ENCODE measurements around the gene CERS6.
A peak's percentile ranks its signal among the peaks of the same experiment; 100 is the strongest.
"Not testable (repeated sequence)": the region's sequence is repeated elsewhere in the genome, so short reads cannot be mapped to it uniquely, and the experiment has no call there.

The CERS6 gene

DNA sequence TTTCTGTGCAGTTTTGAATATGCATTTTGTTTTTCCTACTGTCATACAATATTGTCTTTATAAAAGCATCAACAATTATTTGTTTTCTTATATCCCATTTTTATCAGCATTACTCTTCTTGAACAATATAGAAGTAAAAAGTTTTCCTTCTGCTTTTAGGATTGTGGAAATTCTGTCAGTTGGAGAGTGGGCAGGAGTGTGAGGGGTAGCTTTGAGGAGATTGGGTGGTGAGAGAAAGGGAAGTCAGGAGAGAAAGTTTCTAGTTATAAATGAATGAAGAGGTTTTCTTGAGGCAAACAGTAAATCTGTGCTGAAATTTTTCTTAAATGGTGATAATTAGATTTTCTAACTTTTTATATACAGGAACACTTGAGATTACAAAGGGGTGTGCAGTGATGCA is 194.7 kb downstream of the CERS6 start:
- DNase-seq: no peak

DNA sequence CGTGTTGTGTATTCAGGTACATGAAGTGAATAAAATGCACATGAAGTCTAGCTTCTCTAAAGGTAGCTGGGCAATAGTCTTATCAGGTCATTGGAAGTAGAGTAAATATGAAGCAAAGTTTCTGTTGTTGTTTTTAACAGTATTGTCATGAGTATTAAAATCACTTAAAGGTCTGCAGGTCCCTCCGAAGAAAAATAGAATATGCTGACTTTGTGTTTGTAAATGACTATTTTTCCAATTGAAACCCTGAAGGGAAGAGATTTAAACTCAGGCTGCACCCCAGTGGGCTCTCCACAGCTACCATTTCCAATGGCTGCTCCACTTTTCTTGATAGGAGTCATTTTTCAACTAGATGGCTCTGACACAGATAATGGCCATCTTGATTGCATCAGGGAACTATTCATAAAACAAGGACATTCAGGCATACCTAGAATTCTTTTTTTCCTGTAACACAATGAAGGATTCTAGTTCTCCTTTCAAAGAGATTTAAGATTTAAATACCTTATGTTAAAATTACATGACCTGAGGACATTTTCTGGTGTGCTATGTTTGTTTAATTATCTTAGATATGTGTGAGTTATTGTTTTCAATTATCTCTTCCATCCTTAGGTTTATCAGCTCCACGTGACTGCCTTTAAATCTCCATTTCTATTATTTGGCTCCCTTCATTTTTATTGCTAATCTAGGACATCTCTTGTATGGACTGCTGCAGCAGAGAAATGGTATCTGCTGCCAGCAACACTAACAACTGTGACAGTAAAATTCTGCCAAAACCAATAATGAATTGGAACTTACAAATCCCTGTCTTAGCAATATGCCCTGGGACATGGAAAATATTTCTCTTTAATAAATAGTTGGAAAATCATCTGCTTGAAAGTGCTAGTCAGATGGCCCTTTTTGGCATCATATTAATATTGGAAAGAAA is 197.2 kb downstream of the CERS6 start:
- DNase-seq: no peak

DNA sequence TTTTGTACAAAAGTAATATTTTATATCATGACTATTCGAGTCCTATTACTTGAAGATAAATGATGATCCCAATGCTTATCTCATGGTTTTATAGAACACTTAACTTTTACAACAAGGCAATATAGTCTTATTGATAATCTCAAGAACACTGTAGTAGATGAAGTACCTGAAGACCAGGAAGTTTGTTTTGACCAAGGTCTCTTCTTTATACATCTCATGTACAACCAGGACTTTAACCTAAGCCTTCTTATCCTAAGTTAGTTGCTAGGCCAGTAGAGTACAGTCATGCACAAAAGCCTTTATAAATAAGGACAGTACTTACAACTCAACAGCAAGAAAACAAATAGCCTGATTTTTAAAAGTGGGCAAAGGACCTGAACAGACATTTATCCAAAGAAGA is 198.6 kb downstream of the CERS6 start:
- DNase-seq: no peak

DNA sequence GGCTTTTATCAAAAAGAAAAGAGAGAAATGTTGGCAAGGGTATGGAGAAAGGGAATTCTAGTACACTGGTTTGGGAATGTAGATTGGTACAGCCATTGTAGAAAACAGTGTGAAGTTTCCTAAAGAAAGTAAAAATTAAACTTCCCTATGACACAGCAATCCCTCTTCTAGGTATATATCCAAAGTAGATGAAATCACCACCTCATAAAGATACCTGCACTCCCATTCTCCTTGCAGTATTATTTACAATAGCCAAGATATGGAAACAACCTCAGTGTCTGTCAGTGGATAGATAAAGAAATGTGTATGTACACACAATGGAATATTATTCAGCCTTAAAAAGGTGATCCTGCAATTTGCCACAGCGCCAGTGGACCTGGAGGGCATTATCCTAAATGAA is 199.1 kb downstream of the CERS6 start:
- no peak for DNase-seq

DNA sequence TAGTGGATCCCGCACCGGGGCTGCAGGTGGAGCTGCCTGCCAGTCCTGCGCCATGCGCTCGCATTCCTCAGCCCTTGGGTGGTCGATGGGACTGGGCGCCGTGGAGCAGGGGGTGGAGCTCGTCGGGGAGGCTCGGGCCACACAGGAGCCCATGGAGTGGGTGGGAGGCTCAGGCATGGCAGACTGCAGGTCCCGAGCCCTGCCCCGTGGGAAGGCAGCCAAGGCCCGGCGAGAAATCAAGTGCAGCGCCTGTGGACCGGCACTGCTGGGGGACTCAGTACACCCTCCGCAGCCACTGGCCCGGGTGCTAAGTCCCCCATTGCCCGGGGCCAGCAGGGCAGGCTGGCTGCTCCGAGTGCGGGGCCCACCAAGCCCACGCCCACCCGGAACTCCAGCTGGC is 201.3 kb downstream of the CERS6 start:
- not testable (repeated sequence) for DNase-seq

DNA sequence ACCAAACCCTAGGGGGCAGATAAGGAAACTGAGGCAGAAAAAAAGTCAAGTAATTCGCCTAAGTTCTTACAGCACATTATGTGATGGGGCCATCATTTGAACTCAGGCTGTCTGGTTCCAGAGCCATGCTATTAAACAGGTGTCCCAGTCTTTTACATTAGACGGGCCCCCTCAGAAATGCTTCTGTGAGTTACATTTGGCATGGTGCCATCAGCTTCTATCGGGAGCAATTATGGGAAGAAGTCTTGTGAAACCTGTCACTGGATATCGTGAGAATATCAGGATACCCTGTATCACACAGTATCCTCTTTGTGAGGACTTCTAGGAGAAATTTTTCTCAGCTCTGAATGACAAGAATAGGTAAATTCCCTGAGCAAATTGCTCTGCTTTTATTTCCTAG is 202.6 kb downstream of the CERS6 start:
- DNase-seq: no peak

DNA sequence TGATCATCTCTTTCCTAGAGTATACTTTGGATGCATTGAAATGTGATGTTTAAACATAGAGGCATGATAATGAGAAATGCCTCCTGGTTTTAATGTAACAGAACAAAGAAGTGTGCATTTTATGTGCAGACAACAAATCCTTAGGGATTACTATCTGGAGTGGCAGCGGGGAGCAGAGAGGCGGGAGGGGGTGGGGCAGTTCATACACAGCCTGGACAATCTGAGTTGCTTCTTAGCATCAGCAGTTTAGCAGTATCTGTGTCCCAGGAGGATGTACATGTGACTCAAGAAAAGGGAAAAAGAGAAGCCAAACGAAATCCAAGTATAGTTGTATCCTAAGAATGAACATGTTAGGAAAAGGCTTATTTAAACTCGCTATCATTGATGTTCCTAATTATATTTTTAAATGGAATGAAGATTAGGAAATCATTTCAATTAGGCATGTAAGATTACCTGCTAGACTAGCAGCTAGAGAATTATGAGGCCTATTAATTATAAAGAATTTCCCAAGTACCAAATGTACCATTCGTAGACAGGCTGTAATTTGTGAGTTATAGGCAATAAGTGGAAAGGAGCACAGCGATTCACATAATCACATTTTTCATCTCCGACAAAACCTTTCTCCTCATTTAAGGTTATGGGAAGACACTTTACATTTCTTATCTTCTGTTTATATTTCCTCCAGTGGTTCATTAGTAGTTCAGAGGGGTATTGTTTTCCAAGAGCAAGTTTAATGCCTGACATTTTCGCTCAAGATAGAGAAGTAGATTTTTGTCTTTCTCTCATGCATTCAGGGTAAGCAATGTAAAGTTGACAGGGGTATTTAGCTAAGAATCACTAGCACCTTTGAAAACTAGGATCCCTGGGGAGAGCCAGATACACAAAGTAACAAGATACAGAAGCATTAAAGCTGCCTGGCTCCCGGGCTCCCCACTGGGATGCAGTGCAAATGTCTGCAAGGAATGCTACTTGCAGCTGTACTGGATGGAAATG is 205.1 kb downstream of the CERS6 start:
- DNase-seq: no peak

DNA sequence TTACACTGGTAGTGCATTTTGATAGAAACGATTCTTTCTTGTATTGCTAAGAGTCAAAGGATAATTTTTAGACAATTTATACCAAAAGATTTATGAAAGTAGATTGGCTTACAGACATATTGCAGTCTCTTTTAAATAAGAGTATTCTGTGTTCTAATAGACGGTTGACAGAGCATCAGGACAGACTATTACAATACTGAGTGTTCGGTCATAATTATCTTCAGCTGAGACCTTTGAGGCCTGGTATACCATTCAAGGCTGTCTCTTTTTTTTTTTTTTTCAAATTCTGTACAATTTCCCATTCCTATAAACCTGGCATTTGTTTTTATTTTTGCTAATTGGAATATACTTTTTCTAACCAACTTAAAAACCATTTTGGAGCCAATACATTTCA is 205.8 kb downstream of the CERS6 start:
- no peak for DNase-seq

DNA sequence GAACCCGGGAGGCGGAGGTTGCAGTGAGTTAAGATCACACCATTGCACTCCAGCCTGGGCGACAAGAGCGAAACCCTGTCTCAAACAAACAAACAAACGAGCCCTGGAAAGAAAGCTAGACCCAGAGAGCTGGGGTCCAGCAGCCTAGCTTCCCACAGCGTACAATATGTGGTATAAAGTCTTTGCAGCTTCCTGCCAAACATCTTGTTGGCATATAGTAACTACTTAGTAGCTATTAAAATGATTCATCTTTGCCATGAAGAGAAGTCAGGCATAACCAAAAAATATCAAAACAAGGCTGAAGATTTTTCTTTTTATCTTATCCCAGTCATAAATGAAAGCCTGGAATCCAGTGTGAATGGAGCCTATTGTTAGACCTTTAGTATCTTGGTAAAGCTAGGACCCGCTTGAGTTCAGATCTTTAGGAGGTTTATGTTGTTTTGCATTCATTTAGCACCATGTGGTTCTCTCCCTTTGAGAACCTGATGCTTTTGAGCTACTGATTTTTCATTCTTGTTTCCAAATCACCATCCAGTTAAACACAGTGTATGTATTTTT is 206.7 kb downstream of the CERS6 start:
- DNase-seq: no peak

DNA sequence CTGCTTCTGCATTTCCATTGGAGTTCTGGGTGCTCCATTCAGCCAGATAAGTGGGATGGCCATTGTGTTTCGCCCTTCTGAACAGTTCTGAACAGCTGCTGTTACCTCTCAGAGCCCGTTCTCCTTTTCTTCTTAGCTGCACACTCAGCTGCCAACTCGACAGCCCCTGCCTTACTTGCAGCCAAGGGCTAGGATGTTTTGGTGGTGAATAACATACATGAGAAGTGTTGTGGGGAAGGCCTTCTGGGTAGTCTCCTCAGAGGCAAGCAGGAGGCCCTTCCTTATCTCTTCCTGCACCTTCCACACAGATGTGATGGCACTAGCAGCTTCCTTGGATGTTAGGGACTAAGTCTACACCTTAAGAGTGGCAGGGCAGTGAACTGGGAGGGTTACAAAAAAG is 207.9 kb downstream of the CERS6 start:
- no peak for DNase-seq

DNA sequence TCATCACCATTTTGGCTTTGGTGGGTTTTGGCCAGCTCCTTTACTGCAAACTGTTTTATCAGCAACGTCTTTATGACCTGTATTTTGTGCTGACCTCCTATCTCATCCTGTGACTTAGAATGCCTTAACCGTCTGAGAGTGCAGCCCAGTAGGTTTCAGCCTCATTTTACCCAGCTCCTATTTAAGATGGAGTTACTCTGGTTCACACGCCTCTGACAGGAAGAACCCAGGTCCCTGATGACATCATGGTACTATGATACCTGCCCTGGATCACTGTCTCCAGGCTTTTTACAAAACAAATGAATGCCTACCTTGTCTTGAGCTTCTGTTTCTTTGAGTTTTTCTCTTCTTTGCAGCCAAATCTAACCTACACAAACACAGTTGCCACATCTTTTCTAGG is 208.6 kb downstream of the CERS6 start:
- not testable (repeated sequence) for DNase-seq

DNA sequence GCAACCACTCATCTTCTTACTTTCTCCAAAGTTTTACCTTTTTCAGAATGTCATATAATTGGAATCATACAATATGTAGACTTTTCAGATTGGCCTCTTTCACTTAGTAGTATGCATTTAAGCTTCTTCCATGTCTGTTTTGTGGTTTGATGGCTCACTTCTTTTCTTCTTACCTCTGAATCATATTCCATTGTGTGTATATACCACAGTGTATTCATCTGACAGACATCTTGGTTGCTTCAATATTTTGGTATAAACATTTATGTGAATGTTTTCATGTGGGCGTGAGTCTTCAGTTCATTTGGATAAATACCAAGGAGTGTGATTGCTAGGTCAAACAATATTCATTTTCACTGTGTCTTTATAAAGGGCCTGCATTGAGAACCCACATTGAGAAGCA is 210.3 kb downstream of the CERS6 start:
- DNase-seq: no peak

DNA sequence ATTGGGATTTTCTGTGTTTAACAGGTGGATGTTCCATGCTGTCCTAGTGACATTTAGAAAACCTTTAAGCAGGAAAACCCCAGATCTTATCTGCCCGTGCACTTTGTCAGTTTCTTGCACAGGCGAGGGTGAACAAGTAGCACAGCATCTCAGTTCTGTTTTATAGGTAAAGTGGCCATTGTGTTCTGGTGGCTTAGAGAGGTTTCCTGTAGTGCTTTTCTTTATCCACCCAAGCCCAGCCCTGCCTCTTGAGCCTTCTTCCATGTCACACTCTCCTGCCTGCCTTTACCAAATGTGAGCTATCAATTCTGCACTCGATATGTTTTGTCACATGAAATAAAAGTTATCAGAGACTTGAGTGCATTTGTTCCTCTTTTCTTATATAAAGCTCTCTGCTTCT is 211.1 kb downstream of the CERS6 start:
- DNase-seq: no peak

DNA sequence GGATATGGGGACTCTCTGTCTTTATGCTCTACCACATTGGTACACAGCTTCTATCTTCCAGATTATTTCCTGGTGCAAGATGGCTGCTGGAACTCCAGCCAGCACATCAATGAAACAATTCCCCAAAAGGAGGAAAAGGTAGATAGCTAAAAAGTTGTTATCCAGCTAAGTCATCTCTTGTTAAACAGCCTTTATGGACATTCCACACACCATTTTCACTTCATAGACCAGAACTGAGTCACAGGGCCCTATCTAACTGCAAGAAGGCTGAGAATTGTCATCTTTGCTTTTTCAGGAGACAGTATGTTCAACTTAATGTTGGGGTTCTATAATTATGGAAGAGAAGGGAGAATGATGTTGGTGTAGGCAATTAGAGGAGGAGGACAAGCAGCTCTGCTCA is 213.1 kb downstream of the CERS6 start:
- DNase-seq: no peak

DNA sequence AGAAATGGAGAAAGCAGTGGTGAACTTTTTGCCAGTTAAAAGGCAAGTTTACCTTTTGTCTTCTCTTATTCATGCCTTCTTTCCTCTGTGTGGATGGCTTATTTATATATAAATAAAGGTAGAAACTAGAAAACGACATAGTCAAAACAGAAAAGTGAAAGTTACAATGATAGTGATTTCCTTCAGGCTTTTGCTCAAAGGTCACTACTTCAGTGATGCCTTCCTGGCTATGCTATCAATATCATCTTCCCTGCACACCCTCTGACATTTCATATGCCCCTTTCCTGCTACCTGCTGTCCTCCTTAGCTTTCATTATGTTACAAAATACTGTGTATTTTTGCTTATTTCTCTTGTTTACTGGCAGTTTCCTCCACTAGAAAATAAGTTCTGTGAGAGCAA is 214.4 kb downstream of the CERS6 start:
- no peak for DNase-seq

DNA sequence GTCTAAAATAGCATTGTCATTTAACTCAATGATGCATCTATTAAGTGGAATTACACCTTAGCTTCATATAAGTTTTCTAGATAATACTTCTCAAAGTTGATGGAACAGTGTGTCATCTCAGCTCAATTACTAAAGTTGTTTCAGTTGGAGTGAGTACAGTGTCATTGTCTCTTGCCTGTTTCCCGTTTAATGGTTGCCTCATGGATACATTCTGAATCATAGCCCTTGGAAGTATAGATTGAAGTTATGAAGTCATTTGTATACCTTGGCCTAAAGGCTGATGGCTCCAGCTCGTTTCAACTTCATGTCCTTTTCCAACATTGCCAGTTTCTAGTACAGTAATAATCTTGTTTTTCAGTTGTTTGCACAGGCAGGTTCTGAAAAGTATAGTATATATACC is 215.9 kb downstream of the CERS6 start:
- DNase-seq: no peak

DNA sequence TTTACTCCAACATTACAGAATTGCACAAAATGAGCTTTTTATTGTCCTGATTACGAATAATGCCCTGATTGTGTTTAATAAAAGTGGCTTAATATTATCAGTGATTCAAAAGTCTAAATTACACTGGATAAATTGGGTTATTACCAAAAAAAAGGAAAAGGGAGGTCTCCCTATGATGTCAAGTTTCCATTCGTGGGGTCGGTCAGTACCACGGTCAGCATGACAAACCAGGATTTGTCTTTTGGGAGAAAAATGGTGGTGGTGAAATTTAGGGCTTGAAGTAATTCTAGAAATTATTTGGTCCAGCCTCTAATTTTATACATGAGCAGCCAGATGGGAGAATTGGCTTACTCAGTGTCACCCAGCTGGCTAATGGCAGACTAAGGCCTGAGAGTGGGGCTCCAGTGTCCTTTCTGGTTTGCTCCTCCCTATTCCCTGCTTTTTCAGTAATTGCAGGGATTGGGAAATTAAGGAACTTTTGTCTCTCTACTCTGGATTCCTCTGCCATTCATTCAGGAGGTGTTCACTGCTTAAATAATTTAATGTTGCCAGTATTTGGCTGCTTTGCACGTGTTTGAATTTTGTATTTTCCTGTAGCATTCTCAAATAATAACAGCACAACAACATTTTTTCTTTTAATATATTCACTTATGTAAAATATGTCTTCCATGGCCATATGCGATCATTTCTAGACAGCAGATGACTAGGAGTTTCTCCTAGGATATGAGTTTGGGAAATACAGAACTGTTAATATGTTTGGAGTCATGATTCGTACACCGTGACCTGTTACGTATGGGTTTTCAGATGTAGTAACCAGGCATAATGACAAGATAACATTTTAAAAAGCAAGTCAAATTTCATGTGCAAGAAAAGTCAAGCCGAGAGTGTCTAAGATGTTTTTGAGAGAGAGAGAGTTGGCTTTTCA is 217.5 kb downstream of the CERS6 start:
- peak; percentile 18 for DNase-seq

DNA sequence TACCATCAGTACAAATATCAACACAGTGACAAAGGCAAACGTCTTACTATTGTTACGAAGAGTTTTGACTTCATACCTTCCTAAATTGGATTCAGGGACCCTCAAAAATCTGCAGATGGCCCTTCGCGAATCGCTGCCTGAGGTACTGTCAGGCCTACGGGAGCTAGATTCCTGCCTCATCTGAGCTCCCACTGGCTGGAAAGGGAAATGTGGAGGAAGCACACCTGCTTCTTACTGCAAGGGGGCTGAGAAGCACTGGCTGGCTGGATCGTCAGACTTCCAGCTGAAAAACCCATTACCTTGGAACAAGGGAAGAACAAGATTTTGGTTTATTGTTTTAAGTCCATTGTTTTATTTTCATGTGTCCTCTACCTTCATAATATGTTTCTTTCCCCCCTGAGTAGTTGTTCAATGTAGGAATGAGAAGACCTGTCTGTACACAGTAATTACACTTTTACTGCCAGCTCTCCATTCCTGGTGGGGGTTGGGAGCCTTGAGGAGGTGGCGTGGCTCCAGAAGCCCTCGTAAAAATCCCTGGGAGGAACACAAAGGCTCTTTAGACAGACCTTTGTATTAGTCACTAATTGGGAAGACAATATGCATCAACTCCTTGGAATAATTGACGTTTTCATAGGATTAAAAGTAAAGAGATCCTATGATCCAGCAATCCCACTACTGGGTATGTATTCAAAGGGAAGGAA is 222.2 kb downstream of the CERS6 start:
- DNase-seq: no peak

DNA sequence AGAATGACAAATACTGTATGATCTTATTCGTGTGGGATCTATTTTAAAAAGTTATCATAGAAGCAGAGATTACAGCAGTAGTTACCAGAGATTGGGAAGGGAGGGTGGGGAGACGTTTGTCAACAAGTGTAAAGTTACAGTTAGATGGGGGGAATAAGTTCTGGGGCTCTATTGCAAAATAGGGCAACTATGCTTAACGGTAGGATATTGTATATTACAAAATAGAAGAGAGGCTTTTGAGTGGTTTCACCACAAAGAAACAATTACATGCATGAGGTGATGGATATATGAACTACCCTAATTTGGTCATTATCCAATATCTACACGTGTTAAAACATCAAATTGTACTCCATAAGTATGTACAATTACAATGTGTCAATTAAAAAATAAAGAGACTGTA is 223.0 kb downstream of the CERS6 start:
- no peak for DNase-seq

DNA sequence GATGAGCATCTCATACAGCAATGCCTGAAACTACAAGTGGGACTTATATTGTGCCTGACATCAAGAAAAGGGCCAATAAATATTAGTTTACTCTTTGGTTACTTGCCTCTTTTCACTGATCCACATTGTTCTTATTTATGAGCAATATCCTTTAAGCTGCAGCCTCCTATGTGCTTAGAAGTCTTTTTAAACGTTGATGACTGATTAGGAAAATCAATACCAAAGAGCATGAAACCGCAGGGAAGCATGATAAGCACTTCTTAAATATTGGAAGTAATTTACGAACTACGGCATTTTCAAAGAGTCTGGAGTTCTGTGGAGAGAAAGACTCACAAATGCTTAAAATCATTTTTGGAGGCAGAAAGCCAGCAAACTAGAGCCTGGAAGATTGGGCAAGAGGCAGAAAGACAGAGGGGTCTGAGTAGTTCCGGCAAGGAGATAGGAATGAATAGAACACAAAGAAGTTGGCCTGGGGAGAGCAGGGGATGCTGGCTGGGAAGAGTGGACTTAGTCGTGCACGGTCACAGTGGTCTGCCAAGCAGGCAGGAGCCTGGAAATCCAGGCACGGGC is 223.8 kb downstream of the CERS6 start:
- no peak for DNase-seq

DNA sequence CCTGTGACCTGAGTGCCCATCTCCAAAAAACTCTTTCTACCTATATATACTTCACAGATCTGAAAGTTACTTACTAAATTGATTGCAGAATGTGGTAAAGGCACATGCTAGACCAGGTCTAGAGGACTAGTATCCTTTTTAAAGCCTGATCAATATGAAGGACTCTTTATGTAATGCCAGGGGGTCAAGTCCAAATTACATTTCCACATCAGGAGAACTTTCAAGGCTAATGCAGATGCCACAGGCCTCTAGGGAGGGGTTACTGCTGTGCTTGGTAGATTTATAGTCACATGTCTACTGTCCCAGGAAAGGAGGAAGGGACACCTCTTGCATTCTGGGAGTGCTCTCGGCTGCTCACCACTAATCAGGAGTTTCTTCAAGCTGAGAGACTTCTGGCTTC is 227.9 kb downstream of the CERS6 start:
- no peak for DNase-seq

Measured in DMS 273 treated with DMSO at 0.1 percent for 48 hours (cell line).